ENCODE results near the gene APBB2. TPM values are rescaled to one million over a fixed set of nuclear protein-coding genes. Genes with fewer than 3 reads are reported as not detected.

The APBB2 gene
- total and polyA plus RNA-seq, 2 of the 8 experiments (the other 6 are each of a cell fraction or from before 2014, with no cell fraction given), result 58.7 to 59.4 TPM

DNA sequence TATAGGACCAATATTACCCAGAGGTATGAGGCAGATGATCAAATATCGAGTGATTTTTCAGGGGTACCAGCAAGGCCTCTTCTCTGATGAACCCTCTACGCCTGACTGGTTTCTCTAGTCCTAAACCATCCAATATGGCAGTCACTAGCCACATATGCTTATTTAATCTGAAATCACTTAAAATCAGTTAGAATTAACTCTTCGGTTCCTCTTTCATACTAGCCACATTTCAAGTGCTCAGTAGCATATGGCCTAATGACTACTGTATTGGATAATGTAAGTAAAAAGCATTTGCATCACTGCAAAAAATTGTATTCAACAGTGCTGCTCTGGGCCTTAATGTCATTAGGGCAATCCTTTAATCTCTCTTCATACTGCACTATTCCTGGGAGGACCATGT lies 4.4 kb upstream of the APBB2 start (continued):
- TF ChIP-seq, protein P1, sequence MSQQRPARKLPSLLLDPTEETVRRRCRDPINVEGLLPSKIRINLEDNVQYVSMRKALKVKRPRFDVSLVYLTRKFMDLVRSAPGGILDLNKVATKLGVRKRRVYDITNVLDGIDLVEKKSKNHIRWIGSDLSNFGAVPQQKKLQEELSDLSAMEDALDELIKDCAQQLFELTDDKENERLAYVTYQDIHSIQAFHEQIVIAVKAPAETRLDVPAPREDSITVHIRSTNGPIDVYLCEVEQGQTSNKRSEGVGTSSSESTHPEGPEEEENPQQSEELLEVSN (IDR thresholded peaks at IDR 0.05), result no peak
- no peak for TF ChIP-seq CHD1 (IDR thresholded peaks at IDR 0.05; ENCODE audit: low read depth, low read length)

Measured in H1 (cell line).